Choroid plexus epithelial cell (primary cell): ENCODE data around the gene WDR35.
A peak's percentile ranks its signal among the peaks of the same experiment; 100 is the strongest.

Experiments
- DNase-seq: peaks from one replicate; pipeline ENCODE4 v3.0.0-alpha.2; 2010; ENCODE audit warnings: low read depth
- H3K4me3 ChIP-seq: 2 replicates; pipeline ENCODE4 v1.5.1; 2011; ENCODE audit warnings: low read depth, mild to moderate bottlenecking, control low read depth, low read length, moderate library complexity
- CTCF ChIP-seq: conservative IDR thresholded peaks from 2 replicates; pipeline ENCODE4 v1.5.1; 2011; ENCODE audit warnings: low read depth, mild to moderate bottlenecking, control low read depth, inconsistent platforms, low read length, moderate library complexity

WDR35 gene

GRCh38 chr2:19973466-19973865 is 16.4 kb downstream of the WDR35 start:
- DNase-seq = no peak
- no peak overlapping the region for H3K4me3 ChIP-seq
- TF ChIP-seq CTCF = no peak

GRCh38 chr2:19971691-19972090 is 18.2 kb downstream of the WDR35 start:
- no peak for DNase-seq
- H3K4me3 ChIP-seq = no peak overlapping the region
- no peak for TF ChIP-seq CTCF

- H3K4me3 ChIP-seq = no peak overlapping the region
- no peak for DNase-seq
- TF ChIP-seq CTCF = no peak
Measured at GRCh38 chr2:19963386-19963785, 26.5 kb downstream of the WDR35 start.

- peak; percentile 94 for TF ChIP-seq CTCF
- no peak overlapping the region for H3K4me3 ChIP-seq
- DNase-seq = peak; percentile 91
Measured at GRCh38 chr2:19955544-19956422, 34.1 kb downstream of the WDR35 start.

- no peak overlapping the region for H3K4me3 ChIP-seq
- TF ChIP-seq CTCF = no peak
- DNase-seq = peak; percentile 70
Measured at GRCh38 chr2:19949071-19949470, 40.8 kb downstream of the WDR35 start.

GRCh38 chr2:19947184-19947940 is 42.5 kb downstream of the WDR35 start:
- peak; percentile 7 for DNase-seq

More at GRCh38 chr2:19947184-19947940, 42.5 kb downstream of the WDR35 start:
- TF ChIP-seq CTCF = no peak
- H3K4me3 ChIP-seq = no peak overlapping the region
